Right hindlimb (tissue), 1 donor: ENCODE data around the gene CUX1.
"Not testable (repeated sequence)": the region's sequence is repeated elsewhere in the genome, so short reads cannot be mapped to it uniquely, and the experiment has no call there.

ENCODE experiments used
- DNase-seq: peaks from one replicate; pipeline ENCODE4 v3.0.0-alpha.2; 2018

The CUX1 gene

GRCh38 chr7:101961811-101962210 is 144.4 kb downstream of the CUX1 start:
- no peak for DNase-seq

- DNase-seq = no peak
These were observed 146.3 kb downstream of the CUX1 start for GRCh38 chr7:101963693-101964092.

GRCh38 chr7:101964680-101965452 is 147.4 kb downstream of the CUX1 start:
- no peak for DNase-seq

- DNase-seq = no peak
These were observed 151.5 kb downstream of the CUX1 start for GRCh38 chr7:101968720-101969466.

GRCh38 chr7:101969997-101970585 is 152.7 kb downstream of the CUX1 start:
- DNase-seq = no peak

- DNase-seq = no peak
These were observed 153.4 kb downstream of the CUX1 start for GRCh38 chr7:101970801-101971200.

GRCh38 chr7:101971457-101971856 is 154.0 kb downstream of the CUX1 start:
- DNase-seq = no peak

GRCh38 chr7:101972627-101973026 is 155.2 kb downstream of the CUX1 start:
- DNase-seq = no peak

GRCh38 chr7:101973130-101973529 is 155.7 kb downstream of the CUX1 start:
- no peak for DNase-seq

GRCh38 chr7:101974393-101974792 is 157.0 kb downstream of the CUX1 start:
- no peak for DNase-seq

GRCh38 chr7:101975046-101975445 is 157.6 kb downstream of the CUX1 start:
- DNase-seq = no peak

GRCh38 chr7:101976411-101976810 is 159.0 kb downstream of the CUX1 start:
- DNase-seq = no peak

GRCh38 chr7:101977249-101977648 is 159.8 kb downstream of the CUX1 start:
- DNase-seq = no peak

- DNase-seq = no peak
These were observed 161.3 kb downstream of the CUX1 start for GRCh38 chr7:101978683-101979082.

GRCh38 chr7:101983147-101983811 is 165.9 kb downstream of the CUX1 start:
- no peak for DNase-seq

- no peak for DNase-seq
These were observed 166.9 kb downstream of the CUX1 start for GRCh38 chr7:101984133-101984879.

GRCh38 chr7:101985057-101985902 is 167.9 kb downstream of the CUX1 start:
- peak; percentile 58 for DNase-seq

GRCh38 chr7:101985903-101986734 is 168.7 kb downstream of the CUX1 start:
- no peak for DNase-seq

GRCh38 chr7:101987494-101987893 is 170.1 kb downstream of the CUX1 start:
- no peak for DNase-seq

GRCh38 chr7:101988060-101988459 is 170.6 kb downstream of the CUX1 start:
- not testable (repeated sequence) for DNase-seq

GRCh38 chr7:101988513-101988912 is 171.1 kb downstream of the CUX1 start:
- no peak for DNase-seq
